ENCODE data around the gene PTPN14.

Gene PTPN14

GRCh38 chr1:214344897-214345296 is 206.5 kb downstream of the PTPN14 start:
- no peak overlapping the region for H3K4me3 ChIP-seq (ENCODE audit: low read depth in 1 of 2, low read length in 2 of 2)
- H3K4me2 ChIP-seq (ENCODE audit: insufficient read depth, low read length), result no peak overlapping the region
- peaks cover 2% of the 10 kb centered on the region for H3K9me3 ChIP-seq (ENCODE audit: insufficient read depth, low read length, severe bottlenecking)
- peaks cover 5% of the 10 kb centered on the region; the same call in 1 of the 2 replicates for H3K36me3 ChIP-seq (ENCODE audit: insufficient read depth, low read length)
- no peaks in the 10 kb centered on the region for H3K79me2 ChIP-seq (ENCODE audit: insufficient read depth, low read length)
- no peak for DNase-seq
- no peak overlapping the region for H3K9ac ChIP-seq (ENCODE audit: low read depth, low read length)
- ATAC-seq (ENCODE audit: insufficient read depth, low read depth), result no peak
- no peaks in the 10 kb centered on the region for H3K4me1 ChIP-seq (ENCODE audit: insufficient read depth, low read length)
- TF ChIP-seq EZH2 (IDR thresholded peaks at IDR 0.05; ENCODE audit: borderline replicate concordance, low read depth, low read length, severe bottlenecking), result no peak
- TF ChIP-seq, protein P1, sequence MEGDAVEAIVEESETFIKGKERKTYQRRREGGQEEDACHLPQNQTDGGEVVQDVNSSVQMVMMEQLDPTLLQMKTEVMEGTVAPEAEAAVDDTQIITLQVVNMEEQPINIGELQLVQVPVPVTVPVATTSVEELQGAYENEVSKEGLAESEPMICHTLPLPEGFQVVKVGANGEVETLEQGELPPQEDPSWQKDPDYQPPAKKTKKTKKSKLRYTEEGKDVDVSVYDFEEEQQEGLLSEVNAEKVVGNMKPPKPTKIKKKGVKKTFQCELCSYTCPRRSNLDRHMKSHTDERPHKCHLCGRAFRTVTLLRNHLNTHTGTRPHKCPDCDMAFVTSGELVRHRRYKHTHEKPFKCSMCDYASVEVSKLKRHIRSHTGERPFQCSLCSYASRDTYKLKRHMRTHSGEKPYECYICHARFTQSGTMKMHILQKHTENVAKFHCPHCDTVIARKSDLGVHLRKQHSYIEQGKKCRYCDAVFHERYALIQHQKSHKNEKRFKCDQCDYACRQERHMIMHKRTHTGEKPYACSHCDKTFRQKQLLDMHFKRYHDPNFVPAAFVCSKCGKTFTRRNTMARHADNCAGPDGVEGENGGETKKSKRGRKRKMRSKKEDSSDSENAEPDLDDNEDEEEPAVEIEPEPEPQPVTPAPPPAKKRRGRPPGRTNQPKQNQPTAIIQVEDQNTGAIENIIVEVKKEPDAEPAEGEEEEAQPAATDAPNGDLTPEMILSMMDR (IDR thresholded peaks at IDR 0.05; ENCODE audit: borderline replicate concordance, extremely low read depth, low read length, poor library complexity, severe bottlenecking), result no peak
- H3K27me3 ChIP-seq (ENCODE audit: insufficient read depth, low read length, poor library complexity), result no peaks in the 10 kb centered on the region
- no peaks in the 10 kb centered on the region for H4K20me1 ChIP-seq (ENCODE audit: insufficient read depth, low read length)
- H3K27ac ChIP-seq (ENCODE audit: low read length), result no peak overlapping the region
- no peak overlapping the region for H2AFZ ChIP-seq (ENCODE audit: low read depth, low read length)

GRCh38 chr1:214342525-214342924 is 208.9 kb downstream of the PTPN14 start:
- H2AFZ ChIP-seq (ENCODE audit: low read depth, low read length), result no peak overlapping the region
- no peak overlapping the region for H3K4me3 ChIP-seq (ENCODE audit: low read depth in 1 of 2, low read length in 2 of 2)
- no peaks in the 10 kb centered on the region for H3K27me3 ChIP-seq (ENCODE audit: insufficient read depth, low read length, poor library complexity)
- peaks cover 2% of the 10 kb centered on the region for H3K9me3 ChIP-seq (ENCODE audit: insufficient read depth, low read length, severe bottlenecking)
- H3K4me1 ChIP-seq (ENCODE audit: insufficient read depth, low read length), result no peaks in the 10 kb centered on the region
- H3K9ac ChIP-seq (ENCODE audit: low read depth, low read length), result no peak overlapping the region
- no peaks in the 10 kb centered on the region for H3K79me2 ChIP-seq (ENCODE audit: insufficient read depth, low read length)
- TF ChIP-seq, protein P1 (IDR thresholded peaks at IDR 0.05; ENCODE audit: borderline replicate concordance, extremely low read depth, low read length, poor library complexity, severe bottlenecking), result no peak
- no peak for TF ChIP-seq EZH2 (IDR thresholded peaks at IDR 0.05; ENCODE audit: borderline replicate concordance, low read depth, low read length, severe bottlenecking)
- H4K20me1 ChIP-seq (ENCODE audit: insufficient read depth, low read length), result no peaks in the 10 kb centered on the region
- H3K27ac ChIP-seq (ENCODE audit: low read length), result no peak overlapping the region
- H3K36me3 ChIP-seq (ENCODE audit: insufficient read depth, low read length), result peaks cover 8% of the 10 kb centered on the region; the same call in 1 of the 2 replicates
- ATAC-seq (ENCODE audit: insufficient read depth, low read depth) (no peak), DNase-seq (no peak)
- H3K4me2 ChIP-seq (ENCODE audit: insufficient read depth, low read length), result no peak overlapping the region

DNA sequence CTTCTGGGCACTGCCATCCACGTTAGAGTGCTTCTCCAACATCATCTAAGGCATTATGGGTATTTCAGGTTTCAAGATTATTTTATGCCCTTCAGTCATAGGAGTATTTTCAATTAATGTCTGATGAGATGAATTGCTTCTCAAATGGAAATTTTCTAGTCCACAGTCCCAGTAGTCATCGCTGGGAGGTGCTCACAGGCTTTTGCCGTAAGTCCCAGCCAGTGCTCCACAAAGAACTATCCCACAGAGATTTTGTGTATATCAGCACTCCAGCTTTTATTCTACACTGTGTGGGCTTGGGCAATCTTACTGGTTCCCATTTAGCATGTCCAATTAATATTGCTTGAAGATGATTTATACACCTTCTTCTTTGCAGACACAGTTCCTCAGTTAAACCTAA is 209.5 kb downstream of the PTPN14 start:
- ATAC-seq (ENCODE audit: insufficient read depth, low read depth), result no peak
- Histone ChIP-seq H2AFZ (ENCODE audit: low read depth, low read length) (no peak overlapping the region), H3K27me3 (ENCODE audit: insufficient read depth, low read length, poor library complexity) (no peaks in the 10 kb centered on the region), H3K9me3 (ENCODE audit: insufficient read depth, low read length, severe bottlenecking) (peaks cover 2% of the 10 kb centered on the region), H3K4me2 (ENCODE audit: insufficient read depth, low read length) (no peak overlapping the region), H4K20me1 (ENCODE audit: insufficient read depth, low read length) (no peaks in the 10 kb centered on the region), H3K9ac (ENCODE audit: low read depth, low read length) (no peak overlapping the region), H3K4me3 (ENCODE audit: low read depth in 1 of 2, low read length in 2 of 2) (no peak overlapping the region), H3K79me2 (ENCODE audit: insufficient read depth, low read length) (no peaks in the 10 kb centered on the region), H3K4me1 (ENCODE audit: insufficient read depth, low read length) (no peaks in the 10 kb centered on the region), H3K27ac (ENCODE audit: low read length) (no peak overlapping the region), H3K36me3 (ENCODE audit: insufficient read depth, low read length) (peaks cover 8% of the 10 kb centered on the region; the same call in 1 of the 2 replicates)
- no peak for DNase-seq
- TF ChIP-seq EZH2 (IDR thresholded peaks at IDR 0.05; ENCODE audit: borderline replicate concordance, low read depth, low read length, severe bottlenecking), result no peak
- TF ChIP-seq, protein P1 (IDR thresholded peaks at IDR 0.05; ENCODE audit: borderline replicate concordance, extremely low read depth, low read length, poor library complexity, severe bottlenecking), result no peak

- no peak for ATAC-seq (ENCODE audit: insufficient read depth, low read depth)
Measured at GRCh38 chr1:214341459-214341858, 209.9 kb downstream of the PTPN14 start.

More at GRCh38 chr1:214341459-214341858, 209.9 kb downstream of the PTPN14 start:
- H3K9me3 ChIP-seq (ENCODE audit: insufficient read depth, low read length, severe bottlenecking), result peaks cover 2% of the 10 kb centered on the region
- H3K27ac ChIP-seq (ENCODE audit: low read length), result no peak overlapping the region
- no peak overlapping the region for H2AFZ ChIP-seq (ENCODE audit: low read depth, low read length)
- no peaks in the 10 kb centered on the region for H3K79me2 ChIP-seq (ENCODE audit: insufficient read depth, low read length)
- no peak overlapping the region for H3K4me3 ChIP-seq (ENCODE audit: low read depth in 1 of 2, low read length in 2 of 2)
- DNase-seq, result no peak
- TF ChIP-seq EZH2 (IDR thresholded peaks at IDR 0.05; ENCODE audit: borderline replicate concordance, low read depth, low read length, severe bottlenecking), result no peak
- TF ChIP-seq, protein P1 (IDR thresholded peaks at IDR 0.05; ENCODE audit: borderline replicate concordance, extremely low read depth, low read length, poor library complexity, severe bottlenecking), result no peak
- no peaks in the 10 kb centered on the region for H4K20me1 ChIP-seq (ENCODE audit: insufficient read depth, low read length)
- H3K36me3 ChIP-seq (ENCODE audit: insufficient read depth, low read length), result peaks cover 8% of the 10 kb centered on the region; the same call in 1 of the 2 replicates
- no peak overlapping the region for H3K9ac ChIP-seq (ENCODE audit: low read depth, low read length)
- H3K4me1 ChIP-seq (ENCODE audit: insufficient read depth, low read length), result no peaks in the 10 kb centered on the region
- H3K4me2 ChIP-seq (ENCODE audit: insufficient read depth, low read length), result no peak overlapping the region
- H3K27me3 ChIP-seq (ENCODE audit: insufficient read depth, low read length, poor library complexity), result no peaks in the 10 kb centered on the region
